SK-N-MC (cell line): ENCODE measurements around the gene CEP250.

ENCODE experiments used
- EZH2 ChIP-seq: fragments of 200-600 bp; sonication (generic); IDR thresholded peaks from one replicate; pipeline ENCODE4 v1.6.1; 2017; ENCODE audit warnings: antibody characterized with exemption
- POLR2AphosphoS5 ChIP-seq: IDR thresholded peaks from 2 replicates; pipeline ENCODE4 v1.6.1; 2012; ENCODE audit warnings: mild to moderate bottlenecking, low read depth, low read length, borderline replicate concordance

DNA sequence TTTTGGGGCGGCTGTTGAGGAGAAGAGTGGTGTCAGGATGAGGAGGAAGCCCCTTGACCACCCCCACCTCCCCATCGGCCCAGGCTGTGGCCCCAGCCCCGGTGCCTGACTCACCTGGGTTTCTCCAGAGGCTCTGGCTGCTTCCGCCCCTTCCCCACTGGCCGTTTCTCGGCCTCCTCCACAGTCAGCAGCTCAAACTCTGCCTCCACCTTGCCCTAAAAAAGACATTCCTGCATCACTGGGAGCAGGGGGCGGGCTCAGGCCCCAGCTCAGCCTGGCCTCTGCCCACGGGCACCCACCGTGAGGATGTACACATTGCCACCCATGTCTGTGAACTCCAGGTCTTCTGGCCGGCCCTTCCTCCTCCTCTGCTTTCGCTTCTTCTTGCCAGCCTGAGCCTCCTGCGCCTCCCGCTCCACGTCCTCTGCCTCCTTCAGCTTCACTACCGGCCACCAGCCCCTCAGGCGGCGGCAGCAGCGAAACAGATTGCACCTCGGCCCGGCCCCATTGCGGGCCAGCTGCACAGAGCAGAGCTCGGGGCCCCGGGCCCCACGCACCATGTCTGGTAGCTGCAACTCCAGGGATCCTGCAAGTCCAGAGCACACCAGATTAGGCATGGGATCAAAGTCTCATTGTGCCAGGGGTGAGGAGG lies 103.8 kb downstream of the CEP250 start:
- no peak for TF ChIP-seq POLR2AphosphoS5
- no peak for TF ChIP-seq EZH2
